Hematopoietic multipotent progenitor cell treated with erythropoietin and hydrocortisone succinate and interleukin-3 and kit ligand, for 6 days (in vitro differentiated cells): ENCODE results near the gene PARP1.

Experiments used
- DNase-seq: peaks from one replicate; pipeline ENCODE4 v3.0.0-alpha.2; 2015

Gene PARP1

DNA sequence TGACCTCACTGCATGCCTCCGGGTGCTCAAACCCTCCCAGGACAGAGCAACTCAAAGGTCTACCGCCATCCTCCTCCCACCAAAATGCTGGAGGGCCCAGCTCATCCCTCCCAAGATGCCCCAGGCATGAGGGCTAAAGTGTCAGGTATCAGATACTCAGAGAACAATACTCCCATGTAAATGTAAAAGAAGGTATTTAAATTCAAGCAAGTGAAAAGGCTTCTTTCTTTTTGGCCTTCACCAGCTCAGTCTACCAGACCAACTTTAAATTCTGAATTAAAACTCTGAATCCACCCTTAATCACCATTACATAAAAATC lies 3.0 kb downstream of the PARP1 start:
- no peak for DNase-seq

DNA sequence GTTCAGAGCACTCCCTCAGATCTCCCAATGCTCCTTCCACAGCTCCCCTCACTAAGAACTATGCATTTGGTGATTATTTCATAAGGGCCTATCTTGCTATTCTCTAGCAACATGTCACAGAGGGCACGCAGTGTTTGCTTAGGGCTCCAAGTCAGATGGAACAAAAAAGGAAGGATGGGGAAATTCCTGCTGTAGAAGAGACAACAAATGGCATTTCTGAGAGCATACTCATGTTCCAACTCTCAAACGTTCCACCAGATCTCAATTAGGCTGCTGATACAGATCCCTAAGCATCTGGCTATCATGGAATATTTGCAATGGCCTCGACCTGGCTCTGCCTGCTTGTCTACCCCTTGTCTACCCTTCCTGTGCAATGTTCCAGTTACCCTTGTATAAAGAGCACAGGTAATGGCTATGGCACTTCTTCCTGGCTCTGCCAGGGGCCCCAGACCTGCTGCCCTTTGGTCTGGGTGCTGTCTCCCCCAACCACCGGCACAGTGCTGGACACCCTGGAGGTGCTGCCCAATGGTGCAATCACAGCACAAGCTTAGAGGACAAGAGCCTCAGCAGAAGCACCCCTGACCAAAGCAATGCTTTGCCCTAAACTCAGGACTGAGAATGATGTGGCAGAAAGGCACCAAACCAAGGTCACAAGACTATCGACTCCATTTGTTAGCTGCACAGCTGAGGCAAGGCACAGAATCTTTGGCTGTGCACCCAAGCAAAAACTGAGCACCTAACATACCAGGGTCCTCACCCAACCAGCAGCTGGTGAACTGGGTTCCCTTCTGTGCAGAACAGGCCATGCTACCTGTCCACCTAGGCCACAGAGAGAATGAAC lies 3.6 kb downstream of the PARP1 start:
- DNase-seq, result no peak

DNA sequence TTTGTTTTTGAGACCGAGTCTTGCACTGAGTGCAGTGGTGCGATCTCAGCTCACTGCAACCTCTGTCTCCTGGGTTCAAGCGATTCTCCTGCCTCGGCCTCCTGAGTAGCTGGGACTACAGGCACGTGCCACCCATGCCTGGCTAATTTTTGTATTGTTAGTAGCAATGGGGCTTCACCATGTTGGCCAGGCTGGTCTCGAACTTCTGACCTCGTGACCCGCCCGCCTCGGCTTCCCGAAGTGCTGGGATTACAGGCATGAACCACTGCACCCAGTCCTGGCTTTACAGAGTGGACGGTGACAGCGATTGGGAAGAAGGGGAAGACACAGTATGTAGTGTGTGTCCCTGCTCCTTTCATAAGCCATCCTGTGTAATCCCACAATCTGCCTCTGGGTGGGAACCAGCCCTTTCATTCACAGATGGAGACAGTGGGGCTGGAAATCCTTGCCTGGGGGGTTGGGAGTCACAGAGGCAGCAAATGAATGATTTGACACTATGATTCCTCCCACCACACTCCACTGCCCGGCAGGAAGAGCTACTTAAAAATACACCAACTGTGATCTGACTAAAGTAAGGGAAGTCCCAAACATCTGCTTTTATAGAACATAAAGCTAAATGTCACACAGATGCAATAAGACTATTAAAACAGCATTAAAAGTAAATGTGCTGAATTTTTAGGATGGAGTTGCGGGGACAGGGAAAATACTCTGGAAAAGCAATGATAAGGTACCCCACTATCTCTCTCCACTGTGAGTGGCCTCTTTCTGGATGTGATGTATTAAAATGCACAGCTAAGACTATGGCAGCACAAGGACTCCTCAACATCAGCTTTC lies 4.5 kb downstream of the PARP1 start:
- peak; percentile 48 for DNase-seq

DNA sequence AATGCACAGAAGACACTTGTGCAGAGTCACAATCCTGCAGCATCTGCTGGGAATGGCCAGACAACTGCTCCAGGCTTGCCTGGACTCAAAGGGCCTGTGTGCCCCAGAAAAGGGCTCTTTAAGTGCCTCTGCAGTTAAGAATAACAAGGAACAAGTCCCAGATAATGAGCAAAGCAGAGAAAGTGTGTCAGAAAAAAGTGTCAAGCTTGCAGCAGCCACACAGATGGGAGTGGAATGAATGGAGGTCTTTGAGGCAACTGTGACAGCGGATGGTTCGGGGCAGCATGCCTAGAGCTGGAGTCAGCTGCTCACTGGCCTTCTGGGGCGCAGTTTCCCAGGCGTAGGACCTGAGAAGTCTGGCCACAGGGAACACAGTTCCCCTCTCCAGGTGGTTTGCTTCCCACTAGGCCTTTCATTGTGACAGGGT lies 5.1 kb downstream of the PARP1 start:
- no peak for DNase-seq

DNA sequence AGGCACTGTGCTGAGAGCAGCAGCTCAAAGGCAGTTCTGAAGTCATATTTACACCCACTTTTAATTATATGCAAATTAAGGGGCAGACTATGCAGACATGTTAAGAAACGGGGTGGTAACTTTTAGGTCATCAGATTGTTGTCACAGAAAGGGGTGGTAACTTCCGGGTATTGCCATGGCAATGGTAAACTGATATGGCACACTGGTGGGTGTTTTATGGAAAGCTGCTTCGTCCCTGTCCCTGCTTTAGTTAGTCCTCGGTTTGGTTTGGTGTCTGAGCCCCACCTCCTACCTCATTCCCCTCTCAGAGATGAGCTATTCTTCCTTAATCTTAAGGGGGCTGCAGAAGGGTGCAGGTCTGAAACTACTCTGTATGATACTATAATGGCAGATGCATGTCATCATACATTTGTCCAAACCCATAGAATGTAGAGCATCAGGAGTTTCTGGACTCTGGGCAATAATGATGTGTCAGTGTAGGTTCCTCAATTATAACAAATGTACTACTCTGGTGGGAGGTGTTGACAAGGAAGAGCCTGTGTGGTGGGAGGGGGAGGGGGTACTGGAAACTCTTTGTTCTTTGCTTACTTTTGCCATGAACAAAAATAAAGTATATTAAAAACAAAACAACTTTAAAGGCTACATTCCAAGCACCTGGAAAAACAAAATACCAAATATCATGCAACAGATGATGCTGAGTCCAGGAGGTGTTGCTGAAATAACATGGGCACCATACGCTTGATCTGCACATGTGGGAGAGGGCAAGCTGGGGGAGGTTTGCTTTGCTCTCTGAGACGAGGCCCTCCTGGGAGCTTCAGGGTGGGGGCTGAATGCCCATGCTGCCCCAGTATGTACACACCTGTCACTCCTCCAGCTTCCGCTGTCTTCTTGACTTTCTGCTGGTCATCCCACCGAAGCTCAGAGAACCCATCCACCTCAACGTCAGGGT lies 6.3 kb downstream of the PARP1 start:
- DNase-seq, result peak; percentile 50

DNA sequence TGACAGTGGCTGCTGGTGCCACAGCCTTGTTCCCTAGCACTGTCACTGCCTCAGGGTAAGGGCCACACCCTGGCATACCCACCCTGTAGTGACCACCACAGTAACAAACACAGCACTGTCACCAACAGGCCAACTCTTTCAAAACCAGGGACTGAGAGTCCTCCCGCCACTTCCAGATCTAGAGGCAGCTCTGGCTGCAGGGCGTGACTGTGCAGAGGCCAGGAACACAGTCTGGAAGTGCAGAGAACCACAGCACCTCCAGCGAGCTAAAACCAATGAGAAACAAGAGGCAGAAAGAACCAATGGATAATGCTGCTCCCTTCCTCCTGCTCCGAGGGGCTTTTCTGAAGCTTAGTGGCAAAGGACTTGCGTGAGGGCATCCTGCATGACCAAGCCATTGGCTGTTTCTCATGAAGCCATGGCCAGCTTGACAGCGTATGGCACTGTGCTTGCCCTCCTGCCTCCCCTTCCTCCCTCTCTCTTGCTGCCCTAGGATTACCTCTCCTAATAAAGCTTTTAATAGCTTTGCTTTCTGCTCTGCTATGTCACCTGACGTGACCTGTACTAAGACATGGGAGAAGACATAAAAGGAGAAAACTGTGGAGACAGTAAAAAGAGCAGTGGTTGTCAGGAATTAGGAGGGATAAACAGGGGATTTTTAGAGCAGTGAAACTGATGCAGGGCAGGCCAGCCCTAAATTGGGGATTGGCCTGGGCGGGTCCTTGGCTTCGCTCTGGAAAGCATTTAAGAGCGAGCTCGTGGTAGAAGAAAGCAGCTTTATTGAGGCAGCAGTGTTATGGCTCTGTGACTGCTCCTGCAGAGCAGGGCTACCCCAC lies 7.2 kb downstream of the PARP1 start:
- no peak for DNase-seq

DNA sequence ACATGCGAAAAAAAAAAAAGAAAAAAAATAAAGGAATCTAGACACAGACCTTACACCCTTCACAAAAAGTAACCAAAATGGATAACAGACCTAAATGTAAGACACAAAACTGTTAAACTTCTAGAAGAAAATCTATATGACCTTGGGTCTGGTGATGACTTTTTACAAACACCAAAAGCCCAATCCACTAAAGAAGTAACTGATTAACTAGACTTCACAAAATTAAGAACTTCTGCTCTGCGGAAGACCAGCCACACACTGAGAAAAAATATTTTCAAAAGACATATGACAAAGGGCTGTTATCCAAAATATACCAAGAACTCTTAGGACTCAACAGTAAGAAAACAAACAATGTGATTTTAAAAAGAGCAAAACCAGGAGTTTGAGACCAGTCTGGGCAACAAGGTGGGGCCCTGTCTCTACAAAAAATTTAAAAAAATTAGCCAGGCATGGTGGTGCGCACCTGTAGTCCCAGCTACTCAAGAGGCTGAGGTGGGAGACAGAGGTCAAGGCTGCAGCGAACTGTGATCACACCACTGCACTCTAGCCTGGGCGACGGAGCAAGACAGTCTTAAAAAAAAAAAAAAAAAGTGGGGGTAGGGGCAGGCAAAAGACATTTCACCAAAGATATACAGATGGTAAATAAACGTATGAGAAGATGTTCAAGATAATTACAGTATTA lies 9.8 kb downstream of the PARP1 start:
- no peak for DNase-seq

DNA sequence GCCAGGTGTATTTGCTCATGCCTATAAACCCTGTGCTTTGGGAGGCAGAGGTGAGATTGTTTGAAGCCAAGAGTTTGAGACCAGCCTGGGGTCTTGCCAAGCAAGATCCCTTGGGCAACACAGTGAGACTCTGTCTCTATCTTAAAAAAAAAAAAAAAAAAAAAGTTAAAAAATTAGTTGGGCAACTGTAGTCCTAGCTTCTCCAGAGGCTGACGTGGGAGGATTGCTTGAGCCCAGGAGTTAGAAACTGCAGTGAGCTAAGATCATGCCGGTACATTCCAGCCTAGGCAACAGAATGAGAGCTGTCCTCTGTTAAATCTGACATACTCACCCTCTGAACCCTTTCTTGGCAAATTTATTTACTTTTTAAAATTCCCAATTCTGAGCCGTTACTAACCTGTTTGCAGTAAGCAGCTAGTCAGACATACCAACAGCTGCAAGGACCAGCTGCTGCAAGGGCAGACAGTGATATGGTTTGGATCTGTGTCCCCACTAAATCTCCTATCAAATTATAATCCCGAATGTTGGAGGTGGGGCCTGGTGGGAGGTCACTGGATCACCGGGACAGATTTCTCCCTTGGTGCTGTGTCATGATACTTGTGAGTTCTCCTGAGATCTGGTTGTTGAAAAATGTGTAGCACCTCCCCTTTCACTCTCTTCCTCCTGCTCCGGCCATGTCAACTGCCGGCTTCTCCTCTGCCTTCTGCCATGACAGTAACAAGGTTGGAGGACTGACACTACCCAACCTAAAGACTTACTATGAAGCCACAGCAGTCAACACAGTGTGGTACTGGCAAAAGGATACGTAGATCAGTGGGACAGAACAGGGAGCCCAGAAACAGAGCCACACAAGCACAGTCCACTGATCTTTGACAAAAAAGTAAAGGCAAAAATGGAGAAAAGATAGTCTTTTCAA lies 10.6 kb downstream of the PARP1 start:
- DNase-seq, result no peak

DNA sequence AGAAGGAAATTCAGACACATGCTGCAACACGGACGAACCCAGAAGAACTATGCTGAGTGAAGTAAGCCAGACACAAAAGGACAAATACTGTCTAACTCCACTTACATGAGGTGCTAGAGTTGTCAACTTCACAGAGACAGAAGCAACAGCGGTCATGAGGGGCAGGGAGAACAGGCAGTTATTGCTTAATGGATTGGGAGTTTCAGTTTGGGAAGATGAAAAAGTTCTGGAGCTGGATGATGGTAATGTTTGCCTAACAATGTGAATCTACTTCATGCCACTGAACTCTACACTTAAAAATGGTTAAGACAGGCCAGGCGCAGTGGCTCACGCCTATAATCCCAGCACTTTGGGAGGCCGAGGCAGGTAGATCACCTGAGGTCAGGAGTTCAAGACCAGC lies 12.1 kb downstream of the PARP1 start:
- DNase-seq, result no peak

DNA sequence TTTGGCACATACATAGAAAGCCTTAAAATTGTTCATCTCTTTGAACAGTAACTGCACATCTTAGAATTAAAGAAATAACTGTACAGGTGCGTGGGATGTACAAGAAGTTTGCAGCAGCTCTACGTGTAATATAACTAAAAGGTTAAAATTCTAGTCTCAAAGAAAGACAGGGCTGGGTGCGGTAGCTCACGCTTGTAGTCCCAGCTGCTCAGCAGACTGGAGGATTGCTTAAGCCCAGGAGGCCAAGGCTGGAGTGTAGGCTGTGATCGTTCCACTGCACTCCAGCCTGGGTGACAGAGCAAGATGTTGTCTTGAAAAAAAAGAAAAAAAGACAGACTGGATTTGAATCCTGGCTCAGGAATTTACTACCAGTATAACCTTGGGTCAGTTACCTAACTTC lies 13.4 kb downstream of the PARP1 start:
- no peak for DNase-seq

DNA sequence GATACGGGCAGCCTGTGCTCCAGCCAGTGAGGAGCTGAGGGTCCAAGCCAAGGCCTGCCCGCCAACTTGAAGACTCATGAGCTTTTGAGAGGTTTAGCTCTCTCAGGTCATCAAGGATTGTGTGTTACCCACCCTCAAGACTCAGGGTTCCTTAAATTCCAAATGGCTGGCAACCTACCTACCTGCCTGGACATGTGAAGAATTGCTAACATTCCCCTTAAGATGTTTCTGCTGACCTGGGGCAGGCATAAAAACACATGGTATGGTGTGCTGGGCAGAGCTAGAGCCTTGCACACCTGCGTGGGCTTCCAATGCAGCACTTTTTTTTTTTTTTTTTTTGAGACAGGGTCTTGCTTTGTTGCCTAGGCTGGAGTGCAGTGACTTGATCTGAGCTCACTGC lies 17.2 kb downstream of the PARP1 start:
- no peak for DNase-seq

DNA sequence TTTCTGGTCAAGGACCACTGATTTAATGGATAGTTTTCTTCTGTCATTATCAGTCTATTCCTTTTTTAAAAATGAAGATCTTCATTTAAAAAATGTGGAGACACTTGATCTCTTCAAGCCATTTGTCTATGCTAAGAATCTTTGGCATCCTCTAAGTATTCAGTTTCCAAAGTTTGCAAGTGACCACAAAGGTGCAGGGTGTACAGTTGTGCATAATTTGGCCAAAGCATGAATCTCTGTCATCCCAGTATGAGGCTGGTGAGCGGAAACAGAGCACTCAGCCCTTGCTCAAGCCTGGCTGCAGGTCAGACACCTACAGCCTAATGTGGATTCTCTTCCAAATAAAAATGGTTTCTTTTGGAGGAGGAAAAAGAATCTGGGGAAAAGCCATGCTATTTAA lies 19.8 kb downstream of the PARP1 start:
- DNase-seq, result no peak

DNA sequence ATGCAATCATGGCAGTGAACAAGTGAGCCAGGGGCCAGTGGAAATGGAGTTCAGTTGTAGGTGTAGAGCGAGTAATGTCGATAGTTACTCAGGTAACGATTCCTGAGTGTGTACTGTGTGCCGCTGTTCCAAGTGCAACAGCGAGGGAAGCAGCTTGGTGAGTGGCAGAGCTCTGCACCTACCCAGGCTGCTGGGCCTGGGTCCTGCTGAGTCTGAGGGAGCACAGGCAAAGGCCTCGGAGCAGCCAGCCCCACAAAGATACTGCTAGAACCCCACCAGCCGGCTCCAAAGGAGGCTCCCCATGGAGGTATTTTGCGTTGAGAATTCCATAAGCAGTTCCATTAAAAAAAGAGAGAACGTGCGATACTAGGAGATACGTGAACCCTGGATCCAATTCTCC lies 23.2 kb downstream of the PARP1 start:
- DNase-seq, result no peak

DNA sequence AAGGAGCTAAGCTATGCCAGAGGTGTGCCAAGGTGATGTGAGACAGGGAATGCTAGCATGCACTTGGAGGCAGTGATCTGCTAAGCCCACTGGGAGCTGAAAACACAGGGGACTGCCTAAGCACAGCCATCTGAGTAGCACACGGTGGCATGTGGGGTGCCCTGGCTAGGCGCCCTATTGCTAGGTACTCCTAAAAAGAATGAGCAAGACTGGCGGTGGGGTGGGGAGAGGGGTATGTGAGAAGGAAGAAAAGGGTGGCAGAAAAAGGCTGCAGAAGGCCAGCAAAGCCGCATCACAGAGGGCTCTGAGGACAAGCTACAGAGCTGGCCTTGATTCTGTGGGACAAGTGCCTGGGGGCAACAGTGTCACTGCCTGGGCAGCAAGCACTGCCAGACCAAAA lies 23.9 kb downstream of the PARP1 start:
- no peak for DNase-seq

DNA sequence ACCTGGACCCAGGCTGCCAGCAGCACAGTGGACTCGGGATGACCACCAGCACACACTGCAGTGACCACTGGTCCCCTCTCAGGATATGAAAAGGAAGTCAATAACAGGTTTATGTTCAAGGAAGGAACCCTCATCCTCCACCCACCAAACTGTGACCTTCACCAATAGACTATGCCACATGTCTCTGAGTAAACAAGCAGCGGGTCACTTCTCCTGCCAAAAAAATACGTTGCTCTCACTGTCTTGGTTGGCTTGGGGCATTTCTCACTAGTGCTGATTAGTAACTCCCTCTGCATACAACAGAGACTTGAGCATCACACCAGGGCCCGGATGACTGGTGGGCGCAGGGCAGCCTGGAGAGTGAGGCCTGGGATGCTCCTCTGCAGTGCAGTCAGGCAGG lies 25.9 kb downstream of the PARP1 start:
- DNase-seq, result no peak

DNA sequence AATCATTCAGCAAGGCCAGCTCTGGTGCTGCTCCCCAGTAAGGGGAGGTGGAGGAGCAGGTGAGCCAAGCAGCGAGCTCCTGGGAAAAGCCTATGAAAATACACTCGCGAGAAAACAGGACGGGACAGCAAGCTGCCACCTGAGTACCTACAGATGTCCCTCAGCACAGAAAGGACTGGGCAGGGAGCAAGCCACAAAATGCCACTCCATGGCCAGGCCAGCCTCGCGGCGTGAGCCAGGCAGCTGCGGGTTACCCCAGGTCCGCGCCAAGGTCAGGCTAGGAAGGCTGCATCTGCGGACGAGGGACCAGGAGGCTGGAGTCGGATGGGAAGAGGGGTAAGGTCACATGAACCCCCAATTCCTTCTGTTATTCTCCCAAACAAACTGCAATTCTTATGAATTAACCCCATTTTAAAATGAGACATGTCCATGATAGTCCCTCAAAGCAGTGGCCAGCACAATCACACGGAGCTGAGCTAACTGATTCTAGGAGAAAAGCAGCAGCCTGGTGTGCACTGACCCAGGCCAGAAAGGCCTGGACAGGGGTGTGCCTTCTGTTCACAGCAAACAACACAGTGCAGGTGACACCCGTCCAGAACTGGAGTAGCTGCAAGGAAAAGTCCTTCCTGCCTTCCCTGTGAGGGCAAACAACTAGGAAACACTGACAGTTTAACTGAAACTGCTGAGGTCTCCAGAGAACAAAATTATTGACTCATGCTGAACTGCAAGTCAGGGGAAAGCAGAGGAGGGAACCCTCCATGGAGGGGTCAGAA lies 26.5 kb downstream of the PARP1 start:
- DNase-seq, result no peak

DNA sequence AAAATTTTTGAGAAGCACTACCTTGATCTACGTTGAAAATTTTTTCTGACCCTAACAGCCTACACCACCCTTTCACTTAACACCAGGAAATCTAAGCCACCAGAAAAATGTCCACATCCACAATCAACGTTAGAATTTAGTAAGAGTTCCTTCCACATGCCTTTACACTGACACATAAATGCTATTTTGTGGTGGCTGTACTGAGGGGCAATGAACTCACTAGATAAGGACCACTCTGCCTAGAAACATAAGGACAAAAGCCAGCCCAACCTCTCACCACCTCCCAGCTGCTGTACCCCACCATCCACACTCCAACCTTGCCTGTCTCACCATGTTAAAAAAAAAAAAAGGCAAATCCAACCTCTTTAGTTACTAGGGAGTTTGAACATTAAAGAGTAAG lies 29.8 kb downstream of the PARP1 start:
- no peak for DNase-seq

DNA sequence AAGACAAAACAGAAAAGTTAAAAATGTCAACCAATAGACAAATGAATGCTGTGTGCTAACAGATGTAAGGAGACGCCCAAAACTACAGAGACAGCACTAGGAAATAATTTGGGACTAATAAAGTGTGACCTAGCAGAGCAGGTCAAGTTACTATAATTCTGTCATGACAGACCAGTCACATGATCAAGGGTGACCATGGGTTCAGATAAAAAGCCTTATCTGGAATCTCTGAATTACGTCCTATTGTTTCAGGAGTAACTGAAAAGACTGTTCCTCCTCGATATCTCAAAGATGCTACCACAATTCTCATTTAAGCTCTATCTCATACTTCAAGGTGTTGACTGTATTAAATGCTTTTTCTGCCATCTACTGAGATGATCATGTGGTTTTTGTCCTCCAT lies 31.6 kb downstream of the PARP1 start:
- DNase-seq, result no peak

DNA sequence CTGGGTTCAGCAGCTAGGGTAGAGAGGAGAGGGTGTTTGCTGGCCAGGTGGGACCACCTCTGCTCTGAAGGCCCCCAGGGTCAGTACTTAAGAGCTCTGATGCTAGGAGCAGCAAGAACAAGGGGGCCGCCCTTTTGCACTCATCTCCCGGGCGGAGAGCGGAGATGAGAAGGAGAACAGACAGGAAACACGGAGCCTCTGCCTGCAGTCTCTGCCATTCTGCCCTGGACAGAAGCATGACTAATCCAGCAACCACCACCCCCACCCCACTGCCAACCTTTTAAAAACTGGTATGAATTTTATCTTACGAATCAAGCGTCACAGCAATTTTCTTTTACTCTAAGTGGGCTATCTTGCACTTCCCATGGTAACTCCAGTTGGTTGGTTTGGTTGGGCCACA lies 34.5 kb downstream of the PARP1 start:
- DNase-seq, result no peak

DNA sequence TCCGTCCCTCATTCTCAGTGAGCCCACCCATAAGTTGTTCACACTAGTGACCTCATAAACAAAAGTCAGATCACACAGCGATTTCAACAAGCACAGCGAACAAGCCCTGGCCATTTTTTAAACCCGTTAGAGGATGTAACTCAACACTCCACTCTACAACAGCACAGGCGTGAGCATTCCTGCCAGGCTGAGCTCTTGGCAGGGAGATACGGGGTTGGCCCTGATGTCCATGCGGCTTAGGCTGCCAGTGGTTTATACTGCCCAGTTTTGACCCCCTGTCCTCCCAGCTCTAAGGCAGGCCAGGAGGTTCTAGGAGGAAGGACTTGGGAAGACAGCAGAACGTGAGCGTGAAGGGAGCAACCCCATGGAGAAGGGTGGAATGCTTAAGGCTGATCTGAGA lies 35.0 kb downstream of the PARP1 start:
- no peak for DNase-seq
